ENCODE measurements around the gene LAPTM5.

LAPTM5 gene

GRCh38 chr1:30740251-30741238, 17.0 kb downstream of the LAPTM5 start:
- in situ Hi-C loops (cut with MboI; ENCODE audit: low sequenced_read_pairs, unreplicated experiment) = no loop called here
- no peak for TF ChIP-seq CTCF (IDR thresholded peaks at IDR 0.05; ENCODE audit: borderline replicate concordance, control extremely low read depth, extremely low read depth, insufficient read depth, missing control alignments)
- no peak for DNase-seq (ENCODE audit: low spot score)

GRCh38 chr1:30739601-30740000, 18.0 kb downstream of the LAPTM5 start:
- in situ Hi-C loops (cut with MboI; ENCODE audit: low sequenced_read_pairs, unreplicated experiment) = no loop called here
- DNase-seq (ENCODE audit: low spot score) = no peak
- no peak for TF ChIP-seq CTCF (IDR thresholded peaks at IDR 0.05; ENCODE audit: borderline replicate concordance, control extremely low read depth, extremely low read depth, insufficient read depth, missing control alignments)

- in situ Hi-C loops (cut with MboI; ENCODE audit: low sequenced_read_pairs, unreplicated experiment) = no loop called here
- TF ChIP-seq CTCF (IDR thresholded peaks at IDR 0.05; ENCODE audit: borderline replicate concordance, control extremely low read depth, extremely low read depth, insufficient read depth, missing control alignments) = no peak
- no peak for DNase-seq (ENCODE audit: low spot score)
Observed at GRCh38 chr1:30738715-30739559, 18.6 kb downstream of the LAPTM5 start.

- in situ Hi-C loops (cut with MboI; ENCODE audit: low sequenced_read_pairs, unreplicated experiment) = no loop called here
Observed at GRCh38 chr1:30738040-30738714, 19.4 kb downstream of the LAPTM5 start.

GRCh38 chr1:30737357-30738039, 20.1 kb downstream of the LAPTM5 start:
- in situ Hi-C loops (cut with MboI; ENCODE audit: low sequenced_read_pairs, unreplicated experiment) = no loop called here
- TF ChIP-seq CTCF (IDR thresholded peaks at IDR 0.05; ENCODE audit: borderline replicate concordance, control extremely low read depth, extremely low read depth, insufficient read depth, missing control alignments) = no peak
- no peak for DNase-seq (ENCODE audit: low spot score)

More at GRCh38 chr1:30738040-30738714, 19.4 kb downstream of the LAPTM5 start:
- no peak for DNase-seq (ENCODE audit: low spot score)
- no peak for TF ChIP-seq CTCF (IDR thresholded peaks at IDR 0.05; ENCODE audit: borderline replicate concordance, control extremely low read depth, extremely low read depth, insufficient read depth, missing control alignments)

All from GM13976 (cell line).